Hematopoietic multipotent progenitor cell treated with erythropoietin and hydrocortisone succinate and interleukin-3 and kit ligand, for 6 days (in vitro differentiated cells): ENCODE data around the gene LPP.

ENCODE experiments used
- DNase-seq: peaks from one replicate; pipeline ENCODE4 v3.0.0-alpha.2; 2015

The LPP gene

GRCh38 chr3:188370081-188370830 is 216.3 kb downstream of the LPP start:
- DNase-seq: no peak

- DNase-seq: no peak
Measured at GRCh38 chr3:188378786-188379185, 224.8 kb downstream of the LPP start.

GRCh38 chr3:188380252-188380651 is 226.3 kb downstream of the LPP start:
- no peak for DNase-seq

GRCh38 chr3:188380722-188381121 is 226.8 kb downstream of the LPP start:
- no peak for DNase-seq

GRCh38 chr3:188383748-188384147 is 229.8 kb downstream of the LPP start:
- no peak for DNase-seq

GRCh38 chr3:188385295-188385694 is 231.3 kb downstream of the LPP start:
- DNase-seq: no peak

- no peak for DNase-seq
Measured at GRCh38 chr3:188389711-188390342, 235.9 kb downstream of the LPP start.

GRCh38 chr3:188390343-188390718 is 236.4 kb downstream of the LPP start:
- no peak for DNase-seq

- no peak for DNase-seq
Measured at GRCh38 chr3:188390775-188391443, 237.0 kb downstream of the LPP start.

GRCh38 chr3:188391592-188391991 is 237.6 kb downstream of the LPP start:
- DNase-seq: no peak

GRCh38 chr3:188392076-188392475 is 238.1 kb downstream of the LPP start:
- DNase-seq: no peak

GRCh38 chr3:188394623-188395022 is 240.7 kb downstream of the LPP start:
- DNase-seq: no peak

GRCh38 chr3:188396251-188396650 is 242.3 kb downstream of the LPP start:
- no peak for DNase-seq

GRCh38 chr3:188396900-188397299 is 242.9 kb downstream of the LPP start:
- no peak for DNase-seq

GRCh38 chr3:188397766-188398705 is 244.1 kb downstream of the LPP start:
- no peak for DNase-seq

GRCh38 chr3:188400494-188401243 is 246.7 kb downstream of the LPP start:
- DNase-seq: no peak

GRCh38 chr3:188401244-188401993 is 247.5 kb downstream of the LPP start:
- no peak for DNase-seq

- no peak for DNase-seq
Measured at GRCh38 chr3:188402229-188402628, 248.3 kb downstream of the LPP start.

GRCh38 chr3:188403404-188403803 is 249.4 kb downstream of the LPP start:
- DNase-seq: no peak

- no peak for DNase-seq
Measured at GRCh38 chr3:188404124-188404523, 250.2 kb downstream of the LPP start.

GRCh38 chr3:188404701-188405100 is 250.7 kb downstream of the LPP start:
- DNase-seq: no peak
